Amniotic stem cell (primary cell): ENCODE data around the gene TNFSF11.
"Not testable (repeated sequence)": the region's sequence is repeated elsewhere in the genome, so short reads cannot be mapped to it uniquely, and the experiment has no call there.

ENCODE experiments used
- DNase-seq: peaks from one replicate; lab custom pipeline; 2025; lab: John Stamatoyannopoulos, UW

TNFSF11 gene, protein sequence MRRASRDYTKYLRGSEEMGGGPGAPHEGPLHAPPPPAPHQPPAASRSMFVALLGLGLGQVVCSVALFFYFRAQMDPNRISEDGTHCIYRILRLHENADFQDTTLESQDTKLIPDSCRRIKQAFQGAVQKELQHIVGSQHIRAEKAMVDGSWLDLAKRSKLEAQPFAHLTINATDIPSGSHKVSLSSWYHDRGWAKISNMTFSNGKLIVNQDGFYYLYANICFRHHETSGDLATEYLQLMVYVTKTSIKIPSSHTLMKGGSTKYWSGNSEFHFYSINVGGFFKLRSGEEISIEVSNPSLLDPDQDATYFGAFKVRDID

GRCh38 chr13:42574011-42574410 lies at the start of gene TNFSF11:
TNFSF11 (plus strand) TSS chr13:42574152; CDS start chr13:42574304, 152 bp downstream.
- DNase-seq: no peak

DNA sequence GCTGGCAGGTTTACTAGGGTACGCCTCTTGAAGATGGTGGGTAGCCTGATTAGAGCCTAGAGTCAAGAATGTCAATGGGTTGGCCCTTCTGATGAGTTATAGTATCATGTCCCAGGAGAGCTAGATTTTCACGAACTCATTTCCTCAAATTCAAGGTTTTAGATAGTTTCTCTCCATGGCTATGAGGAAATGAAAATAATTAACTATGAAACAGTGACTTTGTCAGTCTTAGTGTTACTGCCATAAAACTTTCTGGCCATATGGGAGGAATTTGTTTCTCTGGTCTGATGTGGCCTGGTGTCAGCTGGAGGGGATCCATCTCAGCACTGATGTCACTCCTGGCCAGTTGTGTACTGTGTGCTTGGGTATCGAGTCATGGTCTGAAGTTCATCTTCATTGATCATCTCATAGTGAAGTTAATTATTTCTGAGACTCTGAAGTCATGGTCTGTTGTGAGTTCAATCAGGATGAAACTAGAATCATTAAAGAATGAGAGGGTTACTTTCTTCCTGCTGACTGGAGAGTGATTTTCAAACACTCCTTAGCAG lies 49.4 kb upstream of the TNFSF11 start:
- no peak for DNase-seq

DNA sequence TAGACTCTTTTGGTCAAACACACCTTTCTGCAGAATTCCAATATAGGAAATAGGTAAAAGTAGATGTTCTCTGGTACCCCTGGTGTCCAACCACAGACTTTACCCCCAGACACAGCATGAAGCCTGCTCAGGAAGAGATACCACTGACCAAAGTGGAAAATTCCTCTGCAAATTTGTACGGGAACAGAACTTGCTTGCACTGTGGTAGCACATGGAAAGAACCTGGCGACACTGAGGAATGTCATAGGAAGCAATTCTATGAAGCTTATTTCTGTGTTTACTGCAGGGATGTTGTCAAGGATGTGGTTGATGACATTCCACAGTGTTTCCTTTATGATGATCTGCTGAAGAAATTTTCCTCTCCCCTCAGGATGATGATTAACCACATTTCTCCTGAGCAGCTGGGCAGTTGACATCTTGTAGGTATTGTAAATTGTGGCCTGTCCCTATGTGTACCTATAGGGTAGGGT lies 48.9 kb upstream of the TNFSF11 start:
- DNase-seq: no peak

GRCh38 chr13:42526276-42526675 lies 47.7 kb upstream of the TNFSF11 start:
- no peak for DNase-seq

GRCh38 chr13:42526804-42527203 lies 47.1 kb upstream of the TNFSF11 start:
- no peak for DNase-seq

- no peak for DNase-seq
These were observed 41.2 kb upstream of the TNFSF11 start for GRCh38 chr13:42532561-42533335.

DNA sequence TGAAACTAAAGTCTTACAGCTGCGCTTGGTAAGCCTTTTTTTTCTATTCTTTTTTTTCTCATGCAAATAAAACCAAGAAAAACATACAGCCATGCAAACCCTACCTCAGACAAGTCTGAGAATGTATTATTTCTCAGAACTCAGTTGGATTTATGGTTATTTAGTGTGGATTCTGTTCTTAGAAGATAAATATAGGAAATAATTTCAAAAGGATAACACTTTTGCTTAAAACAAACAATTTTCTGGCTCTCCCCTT lies 40.7 kb upstream of the TNFSF11 start:
- no peak for DNase-seq

DNA sequence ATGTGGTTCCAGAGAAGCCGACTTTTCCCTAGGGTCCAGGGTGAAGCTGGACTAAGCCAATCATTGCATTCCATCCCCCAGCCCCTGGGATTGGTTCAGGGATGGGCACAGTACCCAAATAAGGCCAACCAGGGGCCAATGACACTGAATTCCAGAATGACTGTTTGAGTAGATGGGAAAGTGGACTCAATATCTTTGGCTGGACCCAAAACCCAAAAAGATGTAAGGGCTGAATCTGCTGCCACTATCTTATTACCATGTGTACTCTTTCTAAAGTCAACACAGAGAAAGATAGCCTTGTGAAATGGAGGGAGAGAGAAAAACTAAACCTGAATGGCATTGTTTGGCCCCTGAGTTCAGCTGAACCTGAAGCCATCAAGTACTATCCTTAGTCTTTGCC lies 39.2 kb upstream of the TNFSF11 start:
- no peak for DNase-seq

DNA sequence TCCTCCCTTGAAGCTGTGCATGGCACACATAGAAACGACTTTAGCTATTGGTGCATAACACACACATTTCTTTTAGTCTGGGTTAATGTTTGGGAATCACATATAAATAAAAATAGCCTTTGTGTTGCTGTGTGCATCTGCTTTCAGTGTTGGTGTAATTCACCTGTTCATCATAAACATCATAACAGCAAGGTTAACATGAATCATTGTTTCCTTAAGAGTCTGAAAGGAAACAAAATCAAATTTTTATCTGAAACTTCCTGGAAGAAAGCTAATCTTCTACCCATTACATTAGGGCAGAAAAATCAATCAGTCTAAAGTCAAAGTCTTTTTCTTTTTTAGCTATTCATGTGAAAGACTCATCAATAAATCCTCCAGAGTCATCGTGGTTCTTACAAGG lies 35.0 kb upstream of the TNFSF11 start:
- DNase-seq: no peak

DNA sequence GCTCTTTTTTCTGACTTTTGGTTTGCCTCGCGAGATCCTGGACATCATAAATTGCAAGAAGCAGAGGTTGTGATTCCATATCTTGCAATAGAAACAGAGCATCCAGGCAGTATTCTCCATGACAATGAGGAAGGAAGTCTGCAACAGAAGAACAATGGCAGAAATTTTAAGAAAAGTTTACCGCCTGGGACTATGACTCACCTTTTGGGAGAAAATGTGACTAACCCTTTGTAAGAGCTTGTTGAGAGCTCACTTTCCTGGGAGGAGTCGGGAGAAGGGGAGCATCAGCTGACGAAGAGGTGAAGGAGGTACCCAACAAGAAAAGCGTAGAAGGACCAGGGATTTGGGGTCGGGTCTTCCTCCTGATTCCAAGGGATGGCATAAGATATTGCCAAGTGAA lies 34.3 kb upstream of the TNFSF11 start:
- DNase-seq: no peak

DNA sequence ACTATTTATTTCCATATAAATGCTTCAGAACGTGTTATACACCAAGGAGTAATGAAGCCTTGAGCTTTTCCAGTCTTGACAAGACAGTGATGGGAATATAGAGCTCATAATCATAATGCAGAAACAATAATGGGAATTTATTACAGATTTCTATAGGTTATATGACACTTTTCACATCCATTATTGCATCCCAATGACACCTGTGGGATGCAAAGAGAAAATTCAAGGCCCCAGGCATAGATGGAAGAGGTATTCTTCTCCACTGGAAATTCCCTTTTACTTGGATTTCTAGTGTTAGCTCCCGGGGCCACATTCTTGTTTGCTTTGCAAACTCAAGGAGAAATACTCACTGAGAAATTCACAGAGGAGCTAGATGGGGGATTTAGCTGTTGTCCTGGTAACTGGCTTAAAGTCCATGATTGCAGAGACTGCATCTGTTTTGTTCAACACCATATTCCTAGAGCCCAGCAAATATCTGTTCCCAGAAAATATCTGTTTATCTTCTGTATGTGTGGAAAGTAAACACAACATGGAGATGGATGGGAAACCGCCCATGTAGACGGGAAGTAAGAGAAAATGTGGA lies 30.6 kb upstream of the TNFSF11 start:
- no peak for DNase-seq

GRCh38 chr13:42544246-42544926 lies 29.6 kb upstream of the TNFSF11 start:
- DNase-seq: no peak

- DNase-seq: no peak
These were observed 28.1 kb upstream of the TNFSF11 start for GRCh38 chr13:42545842-42546241.

DNA sequence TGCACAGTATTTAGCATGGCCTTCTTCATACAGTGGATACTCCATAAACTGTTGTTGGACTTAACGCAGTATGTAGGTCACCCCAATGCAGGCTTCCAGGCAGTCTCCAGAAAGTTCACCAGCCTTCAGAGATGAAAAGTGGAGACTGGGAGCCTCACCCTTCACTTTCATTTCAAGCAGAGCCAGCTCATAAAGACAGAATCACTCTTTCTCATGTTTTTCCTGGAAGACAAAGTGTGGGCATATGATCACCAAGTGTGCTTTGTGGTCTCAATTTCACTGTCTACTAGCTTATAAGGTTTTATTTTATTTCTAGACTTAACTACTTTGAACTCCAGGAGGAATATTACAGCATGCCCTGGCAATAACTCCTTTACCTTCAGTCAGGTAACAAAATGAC lies 26.3 kb upstream of the TNFSF11 start:
- no peak for DNase-seq

GRCh38 chr13:42548731-42549551 lies 25.0 kb upstream of the TNFSF11 start:
- no peak for DNase-seq

DNA sequence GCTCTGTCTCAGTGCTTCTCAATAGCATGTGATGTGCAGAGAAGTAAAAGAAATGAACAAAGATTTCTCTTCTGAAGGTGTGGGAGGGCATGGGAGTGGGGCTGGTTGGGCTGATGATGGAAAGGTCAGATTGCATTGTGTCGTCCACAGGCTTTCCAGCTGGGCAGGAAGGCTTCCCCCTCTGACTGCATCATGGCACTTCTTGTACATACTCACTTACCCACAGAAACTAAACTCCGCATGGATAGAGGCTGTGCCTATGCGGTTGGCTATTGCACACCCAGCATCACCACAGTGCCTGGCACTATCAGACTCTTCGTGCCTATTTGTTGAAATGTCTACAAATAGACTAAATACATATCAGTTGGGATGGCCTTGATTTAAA lies 24.4 kb upstream of the TNFSF11 start:
- no peak for DNase-seq

GRCh38 chr13:42551611-42552010 lies 22.3 kb upstream of the TNFSF11 start:
- no peak for DNase-seq

DNA sequence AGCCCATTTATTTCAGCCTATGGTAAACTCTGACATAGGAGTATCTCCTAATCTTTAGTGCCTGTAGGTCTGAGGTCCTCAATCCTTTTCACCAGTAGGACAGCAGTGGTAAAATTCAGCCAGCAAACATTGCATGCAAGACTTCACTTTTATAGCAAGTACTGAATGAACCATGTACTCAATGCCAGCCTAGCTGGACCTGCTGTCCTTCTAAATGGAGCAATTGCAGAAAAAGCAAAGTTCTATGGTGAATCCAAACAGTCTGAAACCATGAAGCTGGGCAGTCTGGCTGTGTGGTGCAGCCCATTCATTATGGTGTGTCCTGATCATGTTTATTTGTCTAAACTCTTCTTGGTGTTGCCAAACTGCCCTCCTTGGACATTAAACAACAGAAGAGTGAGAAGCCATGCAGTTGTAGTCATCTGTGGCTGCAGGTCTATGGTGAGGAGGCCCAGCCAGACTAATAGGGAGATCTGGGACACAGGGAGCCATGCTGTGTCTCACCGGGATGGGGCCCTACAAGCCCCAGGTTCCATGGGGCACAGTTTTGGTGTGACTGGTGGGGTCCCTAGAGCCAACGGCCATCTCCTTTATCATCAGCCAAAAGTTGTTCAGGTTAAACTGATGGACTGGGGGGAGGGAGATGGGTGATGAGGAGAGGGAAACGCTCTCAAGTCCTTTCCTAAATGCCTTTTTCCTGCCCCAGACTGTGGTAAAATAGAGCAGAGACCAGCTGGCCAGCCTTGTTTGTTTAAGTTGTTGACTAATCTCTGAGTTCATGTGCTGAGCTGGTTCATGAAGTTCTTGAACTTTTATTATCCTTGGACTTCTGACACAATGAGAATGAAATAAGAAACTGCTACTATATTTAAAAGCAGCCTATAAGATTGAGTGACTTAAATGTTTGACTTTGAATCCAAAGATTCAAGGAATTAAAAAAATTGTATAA lies 20.6 kb upstream of the TNFSF11 start:
- no peak for DNase-seq

- no peak for DNase-seq
These were observed 14.9 kb upstream of the TNFSF11 start for GRCh38 chr13:42559057-42559456.

DNA sequence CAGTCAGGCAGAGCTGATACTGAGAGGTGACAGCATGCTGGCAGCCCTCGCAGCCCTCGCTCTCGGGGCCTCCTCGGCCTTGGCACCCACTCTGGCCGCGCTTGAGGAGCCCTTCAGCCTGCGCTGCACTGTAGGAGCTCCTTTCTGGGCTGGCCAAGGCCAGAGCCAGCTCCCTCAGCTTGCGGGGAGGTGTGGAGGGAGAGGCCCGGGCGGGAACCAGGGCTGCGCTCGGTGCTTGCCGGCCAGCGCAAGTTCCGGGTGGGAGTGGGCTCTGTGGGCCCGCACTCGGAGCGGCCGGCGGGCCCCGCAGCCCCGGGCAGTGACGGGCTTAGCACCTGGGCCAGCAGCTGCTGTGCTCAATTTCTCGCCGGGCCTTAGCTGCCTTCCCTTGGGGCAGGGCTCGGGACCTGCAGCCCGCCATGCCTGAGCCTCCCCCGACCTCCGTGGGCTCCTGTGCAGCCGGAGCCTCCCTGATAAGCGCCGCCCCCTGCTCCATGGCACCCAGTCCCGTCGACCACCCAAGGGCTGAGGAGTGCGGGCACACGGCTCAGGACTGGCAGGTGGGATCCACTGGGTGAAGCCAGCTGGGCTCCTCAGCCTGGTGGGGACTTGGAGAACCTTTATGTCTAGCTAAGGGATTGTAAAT lies 14.3 kb upstream of the TNFSF11 start:
- DNase-seq: not testable (repeated sequence)
